ENCODE data around the gene PRKN.
"Not testable (repeated sequence)": the region's sequence is repeated elsewhere in the genome, so short reads cannot be mapped to it uniquely, and the experiment has no call there.

The PRKN gene

DNA sequence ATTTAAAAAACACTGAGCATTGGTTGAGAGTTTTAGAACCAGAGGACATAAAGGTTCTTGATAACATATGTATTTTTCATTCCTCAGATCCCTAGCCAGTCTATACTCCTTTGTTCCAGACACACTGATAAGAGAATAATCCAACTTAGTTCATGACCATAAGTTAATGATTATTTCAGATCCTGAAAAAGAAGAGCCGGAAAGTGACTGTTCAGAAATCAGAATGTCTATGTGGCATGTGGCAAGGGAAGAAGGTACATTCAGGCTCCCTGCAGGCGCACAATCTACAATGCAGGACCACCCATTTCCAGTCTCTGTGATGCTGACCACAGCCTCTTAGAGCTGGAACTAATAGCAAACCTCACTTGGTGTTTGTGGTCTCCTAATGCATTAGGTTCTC, 787.0 kb downstream of the PRKN start:
- DNase-seq: no peak

DNA sequence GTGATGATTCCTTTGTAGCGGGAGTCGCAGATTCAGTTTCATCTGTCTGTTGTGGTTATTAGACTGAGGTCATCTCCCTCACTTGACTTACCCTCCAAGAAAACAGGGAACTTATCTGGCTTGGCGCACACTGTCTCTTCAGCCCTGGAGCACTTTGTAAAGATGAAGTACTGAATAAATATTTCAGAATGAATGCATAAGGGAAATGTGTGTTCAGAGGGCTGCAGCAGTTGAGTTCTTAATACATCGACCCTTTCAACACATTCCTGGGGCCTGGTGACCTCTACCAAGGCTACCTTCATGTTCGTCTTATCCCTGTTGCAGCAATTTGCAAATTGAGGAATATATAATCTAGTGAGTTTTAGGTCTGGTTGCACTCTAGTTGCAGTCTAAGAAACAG, 801.2 kb downstream of the PRKN start:
- DNase-seq: no peak

DNA sequence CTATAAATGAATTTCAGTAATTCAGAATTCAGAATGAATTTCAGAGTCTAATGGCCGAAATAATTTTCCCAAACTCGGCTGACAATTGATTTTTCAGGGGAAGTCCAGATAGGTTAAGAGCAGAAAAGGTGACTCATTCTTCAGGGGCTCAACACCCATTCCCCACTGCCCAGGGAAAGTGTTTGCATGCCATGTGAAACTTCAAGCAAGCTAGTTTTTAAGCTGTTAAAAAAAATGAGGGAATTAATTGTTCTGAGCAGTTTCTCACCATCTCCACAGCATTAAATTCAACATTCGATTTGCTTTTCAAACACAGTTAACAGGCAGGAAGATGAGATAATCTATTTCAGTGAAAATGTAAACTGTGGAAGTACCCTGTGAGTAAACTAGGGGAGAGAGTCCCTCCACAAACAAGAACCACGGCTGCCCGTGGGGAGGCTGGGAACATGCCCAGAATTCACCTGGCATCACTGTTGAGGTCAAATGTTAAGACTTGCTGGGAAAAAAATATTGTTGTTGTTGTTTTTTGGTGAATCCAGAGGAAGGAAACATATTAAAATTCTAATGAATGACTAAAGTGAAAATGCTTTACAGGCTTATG, 803.0 kb downstream of the PRKN start:
- DNase-seq: no peak

DNA sequence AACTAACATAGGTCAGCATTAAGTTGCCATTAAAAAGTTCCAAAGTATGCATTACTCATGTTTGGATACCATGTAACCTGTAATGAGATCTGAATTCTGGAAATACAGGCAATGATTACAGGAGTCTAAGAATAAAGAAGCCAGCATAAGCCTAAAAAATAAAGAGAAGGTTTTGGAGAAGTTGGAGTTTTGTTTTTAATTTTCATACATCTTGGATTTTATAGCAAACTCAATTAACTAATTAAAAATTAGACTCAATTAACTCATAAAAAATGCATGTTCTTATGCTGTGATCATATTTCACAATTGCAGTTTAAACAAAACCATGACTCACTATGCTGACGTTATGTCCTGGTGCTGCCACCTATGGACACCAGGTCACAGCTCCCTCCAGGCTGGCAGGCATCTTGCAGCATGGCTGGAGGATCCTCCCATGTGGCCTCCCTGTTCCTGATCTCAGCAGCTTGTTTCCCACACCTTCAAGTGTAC, 804.9 kb downstream of the PRKN start:
- DNase-seq: peak; percentile 22 to 33

DNA sequence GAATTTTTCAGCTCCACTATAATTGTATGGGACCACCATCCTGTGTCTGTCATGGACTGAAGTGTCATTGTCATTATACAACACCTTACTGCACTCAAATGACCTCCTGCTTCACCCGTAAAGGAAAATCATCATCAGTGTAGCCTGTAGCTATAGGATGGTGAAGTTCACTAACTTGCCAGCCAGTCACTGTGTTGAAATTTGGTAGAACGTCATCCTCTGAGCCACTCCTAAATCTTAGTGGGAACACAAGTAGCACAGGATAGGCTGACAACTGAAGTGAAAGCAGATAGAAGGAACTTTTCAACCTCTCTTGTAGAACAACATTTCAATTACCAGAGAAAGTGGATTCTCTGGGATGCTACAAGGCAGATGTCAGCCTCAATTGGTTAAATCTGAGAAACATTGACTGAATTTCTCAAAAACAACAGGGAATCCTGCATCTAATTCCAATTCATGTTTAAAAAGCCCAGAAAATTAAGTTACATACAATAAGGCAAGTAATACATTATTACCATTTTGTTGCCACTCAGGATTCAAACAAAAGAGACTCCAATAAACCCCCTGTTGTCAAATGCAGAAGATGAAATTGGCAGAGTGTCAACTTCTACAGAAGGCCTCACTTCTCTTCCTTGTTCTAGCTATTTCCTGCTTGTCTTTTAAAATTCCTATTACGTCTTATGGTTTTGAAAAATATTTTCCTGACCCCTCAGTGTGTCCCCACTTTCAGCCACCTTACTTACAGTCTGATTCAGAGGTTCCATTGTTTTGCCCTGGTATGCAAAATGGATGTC, 805.8 kb downstream of the PRKN start:
- no peak for DNase-seq

DNA sequence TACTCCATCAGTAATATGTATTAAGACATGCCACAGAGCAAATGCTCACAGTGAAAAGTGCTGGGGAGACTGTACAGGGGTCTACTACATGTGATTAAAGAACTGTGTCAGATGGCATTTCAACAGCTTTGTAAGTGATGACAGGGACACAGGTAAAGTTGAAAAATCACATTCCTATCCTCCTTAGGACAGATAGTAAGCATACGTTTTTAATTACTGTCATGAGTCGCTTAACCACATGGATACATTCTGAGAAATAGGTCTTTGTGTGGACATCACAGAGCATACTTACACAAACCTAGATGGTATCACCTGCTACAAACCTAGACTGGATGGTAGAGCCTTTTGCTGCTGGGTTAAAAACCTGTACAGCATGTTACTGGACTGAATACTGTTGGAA, 807.9 kb downstream of the PRKN start:
- no peak for DNase-seq

DNA sequence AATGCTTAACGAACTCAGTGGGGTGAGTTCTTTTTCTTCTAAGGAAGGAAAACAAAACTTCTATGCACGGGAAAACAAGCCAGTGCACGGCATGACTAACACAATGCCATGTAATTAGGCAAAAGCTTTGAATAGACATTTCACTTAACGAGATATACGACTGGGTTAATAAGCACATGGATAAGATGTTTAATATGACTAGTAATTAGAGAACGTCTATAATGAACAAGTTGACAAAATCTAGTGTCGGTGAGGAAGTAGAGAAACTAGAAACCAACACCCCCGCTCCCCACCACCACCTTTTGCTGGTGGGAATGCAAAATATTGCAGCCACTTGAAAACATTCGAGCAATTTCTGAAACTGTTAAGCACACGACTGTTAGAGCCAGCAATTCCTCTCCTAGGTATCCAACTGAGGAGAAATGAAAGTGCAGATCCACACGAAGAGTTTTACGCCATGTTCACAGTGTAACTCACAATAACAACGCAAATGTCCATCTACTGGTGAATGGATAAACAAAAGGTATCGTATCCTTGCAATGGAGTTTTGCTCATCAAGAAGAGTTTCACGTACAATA, 808.8 kb downstream of the PRKN start:
- DNase-seq: no peak

DNA sequence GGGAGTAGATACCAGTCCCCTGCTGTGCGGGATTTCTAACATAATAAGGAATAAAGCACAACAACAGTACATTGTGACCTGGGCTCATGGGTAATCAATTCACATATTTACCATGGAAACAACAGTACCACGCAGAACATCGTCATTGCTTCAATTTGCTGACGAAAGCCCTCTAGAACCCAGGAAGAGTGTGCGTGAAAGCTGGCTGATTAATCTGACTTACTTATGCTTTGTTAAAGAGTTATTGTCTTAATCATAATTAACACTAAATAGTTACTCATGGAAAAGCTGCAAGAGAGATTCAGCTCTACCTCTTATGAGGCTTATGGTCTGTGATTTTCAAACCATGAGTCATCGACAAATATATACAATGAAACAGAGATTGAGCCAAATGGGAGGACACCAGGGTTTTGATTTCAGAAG, 809.4 kb downstream of the PRKN start:
- DNase-seq: no peak

DNA sequence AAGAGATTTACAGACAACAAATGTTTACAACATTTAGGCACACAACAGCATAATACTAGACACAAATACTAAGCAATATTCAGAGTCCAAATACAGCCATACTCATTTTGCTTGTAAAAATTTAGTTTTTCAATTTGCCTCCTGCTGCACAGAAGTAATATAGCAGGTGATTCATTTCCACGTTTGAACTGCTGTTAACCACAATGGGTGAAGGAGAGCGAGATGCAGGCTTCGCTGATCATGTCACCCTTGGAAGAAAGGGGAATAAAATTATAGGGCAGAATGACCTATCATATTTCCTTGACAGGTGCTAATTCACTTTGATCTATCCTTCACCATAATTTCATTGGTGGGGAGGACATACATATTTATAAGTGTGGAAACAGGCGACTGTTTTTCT, 809.9 kb downstream of the PRKN start:
- no peak for DNase-seq

DNA sequence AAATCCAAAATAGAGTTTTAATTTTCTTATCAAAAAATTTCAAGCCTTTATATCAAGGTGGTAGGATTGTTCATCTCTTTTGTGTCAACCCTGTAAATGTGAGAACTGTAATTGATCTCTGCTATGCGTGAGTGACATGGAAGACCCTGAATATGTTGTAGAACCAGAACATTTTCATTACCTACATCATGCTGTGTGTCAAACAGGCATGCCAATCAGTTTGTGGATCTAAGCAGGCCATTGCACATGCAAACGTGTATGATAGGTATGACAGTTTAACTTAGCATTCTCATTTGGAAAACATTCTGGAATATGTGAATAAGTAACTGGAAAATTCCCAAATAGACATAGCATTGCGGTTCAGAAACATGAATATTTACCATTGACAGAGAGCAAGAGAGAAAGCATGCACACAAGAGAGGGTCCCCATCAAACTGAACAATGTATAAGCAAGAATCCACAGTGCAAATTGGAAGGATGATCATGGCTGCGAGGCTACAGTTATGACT, 812.1 kb downstream of the PRKN start:
- DNase-seq: no peak

DNA sequence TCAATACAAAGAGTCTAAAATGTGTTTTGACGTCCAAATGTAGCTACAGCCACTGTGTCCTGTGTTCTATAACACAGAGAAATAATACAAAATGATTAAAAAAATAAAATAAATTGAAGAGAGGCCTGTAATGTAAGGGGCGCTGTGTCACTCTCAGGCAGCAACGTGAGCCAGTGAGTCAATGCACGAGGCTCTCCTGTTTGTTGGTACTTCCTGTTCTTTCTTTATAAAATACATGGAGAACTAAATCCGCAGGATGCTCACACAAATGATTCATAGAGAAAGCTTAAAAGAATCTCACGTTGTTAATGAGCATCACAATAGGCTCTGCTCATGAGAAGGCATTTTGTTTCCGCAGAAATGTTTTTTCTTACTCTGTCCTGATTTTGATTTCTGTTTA, 818.7 kb downstream of the PRKN start:
- DNase-seq: no peak

DNA sequence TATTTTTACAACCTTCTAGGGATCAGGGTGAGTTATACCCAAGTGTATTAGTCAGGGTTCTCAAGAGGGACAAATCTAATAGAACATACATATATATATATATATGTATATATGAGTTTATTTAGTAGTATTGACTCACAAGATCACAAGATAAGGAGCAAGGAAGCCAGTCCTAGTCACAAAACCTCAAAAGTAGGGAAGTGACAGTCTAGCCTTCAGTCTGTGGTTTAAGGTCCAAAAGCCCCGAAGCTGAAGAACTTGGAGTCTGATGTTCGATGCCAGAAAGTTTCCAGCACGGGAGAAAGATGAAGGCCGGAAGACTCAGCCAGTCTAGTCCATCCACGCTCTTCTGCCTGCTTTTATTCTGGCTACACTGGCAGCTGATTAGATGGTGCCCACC, 821.0 kb downstream of the PRKN start:
- no peak for DNase-seq

DNA sequence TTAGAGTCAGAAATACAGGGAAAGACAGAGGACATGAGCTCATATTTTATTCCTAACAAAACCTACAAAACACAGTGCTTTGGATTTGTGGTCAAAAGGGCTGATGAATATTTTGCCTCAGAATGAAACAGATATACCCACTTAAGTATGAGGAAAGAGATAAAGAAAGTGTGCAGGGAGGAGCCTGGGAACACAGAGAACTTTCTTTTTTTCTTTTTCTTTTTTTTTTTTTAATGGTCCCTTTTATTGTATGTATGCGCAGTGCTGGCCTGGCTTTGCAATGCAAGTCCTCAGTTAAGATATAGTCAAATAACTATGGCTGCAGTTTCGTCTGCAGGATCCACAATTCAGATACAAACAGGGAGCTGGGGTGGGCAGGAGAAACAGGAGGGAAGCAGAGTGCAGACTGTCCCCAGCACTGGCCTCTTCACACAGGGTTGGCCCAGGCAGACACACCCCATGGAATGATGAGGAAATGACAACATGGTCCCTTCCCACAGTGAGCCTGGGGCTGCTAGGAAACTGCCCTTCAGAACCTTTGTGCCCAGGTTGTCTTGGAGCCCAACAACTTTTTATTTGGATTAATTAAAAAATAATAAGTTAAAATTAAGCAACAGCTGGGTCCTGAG, 823.9 kb downstream of the PRKN start:
- no peak for DNase-seq

DNA sequence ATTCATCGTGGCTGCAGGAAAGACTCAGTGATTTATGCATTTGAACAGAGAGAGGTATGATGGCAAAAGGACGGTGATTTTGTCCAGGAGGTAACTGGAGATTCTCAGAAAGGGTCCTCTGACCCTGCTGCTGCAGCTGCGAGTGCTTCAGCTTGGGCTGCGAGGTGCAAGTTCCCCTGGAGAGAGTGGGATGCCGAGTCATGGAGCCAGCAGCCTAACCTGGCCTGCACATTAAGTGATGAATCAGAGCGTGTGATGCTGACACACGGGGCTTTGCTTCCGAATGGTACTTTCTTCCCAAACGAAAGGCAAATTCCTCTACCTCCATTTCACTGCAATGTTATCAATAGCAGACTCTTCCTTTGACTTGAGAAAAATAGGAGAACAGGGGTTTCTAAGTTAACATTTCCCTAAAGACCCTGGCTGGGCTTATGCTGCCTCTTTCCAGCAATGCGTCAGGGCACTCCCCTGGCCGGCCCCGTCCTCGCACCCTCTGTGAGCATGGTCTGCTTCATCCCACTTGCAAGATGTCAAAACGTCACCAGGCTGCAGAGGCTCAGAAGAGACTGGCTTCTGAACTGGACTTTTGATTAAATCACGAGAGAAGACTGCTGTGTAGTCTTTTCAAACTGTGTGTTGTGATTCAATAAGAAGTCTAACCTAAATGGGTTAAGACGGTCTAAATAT, 825.7 kb downstream of the PRKN start:
- no peak for DNase-seq

DNA sequence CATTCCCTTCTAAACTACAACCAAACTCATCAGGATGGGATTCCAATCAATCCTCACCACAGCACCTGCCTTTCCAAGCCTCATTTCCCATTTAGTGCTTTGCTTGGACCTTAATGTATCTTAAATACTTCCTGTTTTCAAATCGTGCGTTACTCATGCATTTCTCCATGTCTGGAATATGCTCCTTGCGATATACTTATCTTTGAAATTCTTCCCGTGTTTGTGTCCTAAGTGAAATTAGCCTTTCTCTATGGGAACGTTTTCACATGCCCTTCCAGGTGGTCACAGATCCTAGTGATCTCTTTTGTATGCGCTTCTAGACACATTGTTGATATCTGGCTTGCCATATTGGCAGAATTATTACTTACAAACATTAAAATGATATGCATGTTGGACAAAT, 833.1 kb downstream of the PRKN start:
- DNase-seq: no peak

DNA sequence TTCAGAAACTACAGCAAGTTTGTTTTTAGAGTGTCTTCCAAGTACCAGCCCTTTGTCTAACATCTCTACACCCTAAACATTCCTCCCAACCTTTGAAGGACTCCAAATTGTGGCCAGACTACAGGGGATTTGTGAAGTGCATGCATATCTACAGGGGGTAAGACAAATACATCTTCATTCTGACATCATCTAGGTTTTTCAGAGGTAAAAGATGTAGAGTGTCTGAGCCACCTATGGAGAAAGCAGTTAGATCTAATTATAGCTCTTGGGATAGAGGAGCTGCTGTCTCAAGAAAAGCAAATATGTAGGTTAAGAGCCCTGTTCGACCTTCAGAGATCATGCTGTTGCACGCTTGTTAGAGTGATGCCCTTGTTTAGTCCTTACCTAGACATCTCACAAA, 836.0 kb downstream of the PRKN start:
- DNase-seq: no peak

DNA sequence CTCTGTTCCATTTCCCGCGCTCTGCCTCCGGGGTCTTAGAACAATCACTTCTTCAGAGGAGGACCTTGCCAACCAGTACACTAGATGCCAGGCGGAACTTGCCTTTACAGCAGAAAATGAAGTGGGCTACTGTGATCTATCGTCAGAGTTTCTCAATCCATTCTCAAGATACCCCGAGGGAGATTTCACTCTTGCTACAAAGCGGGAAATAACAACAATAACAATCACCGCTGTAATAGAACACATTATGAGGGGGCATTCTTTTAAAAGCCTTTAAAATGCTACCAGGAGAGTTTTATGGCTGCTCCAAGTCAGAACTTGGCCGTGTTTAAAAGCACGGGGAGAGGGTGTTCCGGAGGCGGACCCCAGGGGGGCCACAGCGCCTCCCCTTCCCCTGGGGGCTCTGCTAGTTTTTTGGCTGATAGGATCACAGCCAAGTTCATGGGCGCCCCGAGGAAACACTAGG, 836.7 kb downstream of the PRKN start:
- no peak for DNase-seq

DNA sequence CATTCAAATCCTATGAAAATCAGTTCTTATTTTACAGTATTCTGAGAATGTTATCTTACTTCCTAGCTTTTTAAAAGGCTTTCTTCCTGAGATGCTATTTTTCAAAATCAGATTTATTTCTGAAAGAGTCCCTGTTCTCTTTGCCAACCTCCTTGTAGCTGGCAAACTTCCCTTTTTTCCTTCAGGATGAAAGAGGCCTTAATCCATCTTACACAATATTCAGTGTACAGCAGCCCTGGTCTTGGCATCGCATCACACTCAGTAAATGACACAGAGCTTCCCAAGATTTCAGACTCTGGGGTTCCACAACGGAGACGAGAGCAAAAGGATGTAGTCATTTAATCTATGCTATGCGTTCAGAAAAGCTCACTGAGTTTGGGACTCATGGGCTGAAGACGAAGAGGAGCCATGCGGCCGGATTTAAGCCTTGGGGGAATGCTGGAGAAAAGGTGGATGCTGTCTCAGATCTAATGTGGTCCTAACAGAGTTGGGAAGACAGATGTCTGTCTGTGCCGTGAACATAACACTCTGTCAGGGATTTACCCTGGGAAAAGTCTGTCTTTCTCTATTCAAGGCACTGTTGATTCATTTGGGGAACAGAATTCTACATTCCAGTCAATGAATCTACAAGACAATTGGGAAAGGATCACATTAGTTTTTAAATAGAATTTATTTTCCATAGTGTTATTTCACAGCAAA, 837.3 kb downstream of the PRKN start:
- DNase-seq: no peak

DNA sequence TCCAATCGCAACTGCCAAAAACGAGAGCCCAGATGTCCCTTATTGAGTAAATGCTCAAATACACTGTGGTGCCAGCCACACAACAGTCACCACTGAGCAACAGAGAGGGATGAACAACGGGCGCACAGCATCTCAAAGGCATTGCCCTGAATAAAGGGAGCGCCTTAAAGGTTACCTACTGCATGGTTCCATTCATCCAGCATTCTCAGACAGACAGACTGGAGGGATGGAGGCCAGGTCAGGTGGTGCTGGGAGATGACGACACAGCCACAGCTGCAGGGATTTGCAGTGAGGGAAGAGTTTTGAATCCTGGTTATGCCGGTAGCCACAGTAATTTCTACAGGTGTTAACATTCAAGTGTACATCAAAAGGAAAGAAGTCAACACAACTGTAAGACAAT, 838.2 kb downstream of the PRKN start:
- DNase-seq: no peak

DNA sequence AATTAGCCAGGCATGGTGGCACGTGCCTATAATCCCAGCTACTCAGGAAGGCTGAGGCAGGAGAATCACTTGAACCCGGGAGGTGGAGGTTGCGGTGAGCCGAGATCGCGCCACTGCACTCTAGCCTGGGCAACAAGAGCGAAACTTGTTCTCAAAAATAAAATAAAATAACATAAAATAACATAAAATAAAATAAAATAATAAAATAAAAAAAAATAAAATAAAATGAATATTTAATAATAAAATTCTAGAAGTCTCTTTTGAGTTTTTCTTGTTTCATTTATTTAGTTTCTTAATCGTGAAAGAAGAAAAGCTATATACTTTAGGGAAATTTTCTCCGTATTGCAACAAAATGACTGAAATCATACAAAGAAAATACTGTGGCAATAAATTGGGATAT, 841.0 kb downstream of the PRKN start:
- not testable (repeated sequence) for DNase-seq

DNA sequence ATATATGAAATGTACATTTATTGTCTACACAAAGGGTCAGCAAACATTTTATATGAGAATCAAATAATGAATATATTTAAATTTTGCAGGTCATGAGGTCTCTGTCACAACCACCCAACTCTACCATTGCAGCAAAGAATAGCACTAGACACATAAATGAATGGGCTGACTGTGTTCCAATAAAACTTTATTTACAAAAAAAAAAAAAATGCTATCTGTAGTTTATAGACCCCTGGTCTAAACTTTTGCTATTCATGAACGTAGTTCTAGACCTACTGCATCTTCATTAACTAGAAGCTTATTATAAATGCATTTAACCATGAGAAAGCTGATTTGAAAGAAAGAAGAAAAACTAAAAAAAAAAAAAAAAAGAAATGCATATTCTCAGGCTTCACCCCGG, 842.8 kb downstream of the PRKN start:
- no peak for DNase-seq

DNA sequence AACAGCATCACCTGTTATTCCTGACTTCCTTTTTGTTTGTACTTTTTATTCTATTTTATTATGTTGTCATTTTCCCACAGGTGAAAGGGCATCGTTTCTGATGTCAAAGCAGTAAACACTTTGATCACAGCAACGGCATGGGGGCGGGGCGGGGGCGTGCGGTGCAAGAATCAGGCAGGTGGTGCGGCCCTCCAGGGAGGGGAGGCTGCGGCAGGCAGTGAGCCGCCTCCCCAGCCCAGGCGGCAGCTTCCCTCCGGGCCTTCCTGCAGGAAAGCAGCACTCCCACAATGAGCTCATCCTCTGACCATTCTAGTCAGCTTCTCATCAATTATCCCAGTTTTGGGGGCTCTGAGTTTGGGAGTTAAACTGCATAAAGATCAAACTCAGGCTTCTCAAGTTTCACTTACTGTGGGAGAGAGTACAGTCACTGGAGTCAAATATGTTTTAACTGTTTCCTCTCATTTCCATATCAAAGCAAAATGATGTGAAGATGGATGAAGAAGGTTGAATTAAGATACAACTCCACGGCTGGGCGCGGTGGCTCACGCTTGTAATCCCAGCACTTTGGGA, 845.3 kb downstream of the PRKN start:
- DNase-seq: no peak

Data from activated T-cell treated with anti-CD3 and anti-CD28 coated beads, Interleukin-2, amount 50 U/mL, for 48 hours (primary cell).